ENCODE data around the gene RASGRF1. TPM values are rescaled to one million over a fixed set of nuclear protein-coding genes. Genes with fewer than 3 reads are reported as not detected.

The RASGRF1 gene
- total and polyA plus RNA-seq, 5 donors = 0.05 to 0.12 TPM; not detected in 3

GRCh38 chr15:78982736-78983135, 107.8 kb downstream of the RASGRF1 start:
- no peaks in the 10 kb centered on the region for H3K9me3 ChIP-seq (ENCODE audit: control insufficient read depth, low read length)
- no peaks in the 10 kb centered on the region for H3K4me1 ChIP-seq (ENCODE audit: control insufficient read depth, insufficient read depth, low read length)
- H3K27ac ChIP-seq (ENCODE audit: low read length) = no peak overlapping the region
- H3K27me3 ChIP-seq (ENCODE audit: control insufficient read depth, insufficient read depth) = no peaks in the 10 kb centered on the region
- DNase-seq = no peak
- ATAC-seq = no peak
- 66% methylated on average over 10 of the region's 10 CpGs for WGBS
- intact Hi-C loops (cut with DNase I) = no loop called here
- no peak overlapping the region for H3K4me3 ChIP-seq (ENCODE audit: low read length)

- no peak for DNase-seq
- WGBS = 92% methylated on average over 11 of the region's 11 CpGs
- no peak overlapping the region for H3K4me3 ChIP-seq (ENCODE audit: low read length)
Measured at GRCh38 chr15:78981532-78982313, 108.9 kb downstream of the RASGRF1 start.

GRCh38 chr15:78979456-78980320, 110.9 kb downstream of the RASGRF1 start:
- no peaks in the 10 kb centered on the region for H3K9me3 ChIP-seq (ENCODE audit: control insufficient read depth, low read length)
- DNase-seq (peak in 2 of 3 donors; percentile 38 to 68), ATAC-seq (peak; percentile 53 to 70)
- H3K4me3 ChIP-seq (ENCODE audit: low read length) = no peak overlapping the region
- no peak overlapping the region for H3K27ac ChIP-seq (ENCODE audit: low read length)
- no peaks in the 10 kb centered on the region for H3K27me3 ChIP-seq (ENCODE audit: control insufficient read depth, insufficient read depth)
- 54% methylated on average over 17 of the region's 17 CpGs for WGBS
- intact Hi-C loops (cut with DNase I) = loop anchor here in 2 of 4 donors (5.0 kb wide), 2 partner anchors 67 to 72 kb away; no protein-coding TSS in a partner anchor
- no peaks in the 10 kb centered on the region for H3K4me1 ChIP-seq (ENCODE audit: control insufficient read depth, insufficient read depth, low read length)

More at GRCh38 chr15:78981532-78982313, 108.9 kb downstream of the RASGRF1 start:
- Histone ChIP-seq H3K27me3 (ENCODE audit: control insufficient read depth, insufficient read depth) (no peaks in the 10 kb centered on the region), H3K4me1 (ENCODE audit: control insufficient read depth, insufficient read depth, low read length) (no peaks in the 10 kb centered on the region), H3K27ac (ENCODE audit: low read length) (no peak overlapping the region), H3K9me3 (ENCODE audit: control insufficient read depth, low read length) (no peaks in the 10 kb centered on the region)
- ATAC-seq = no peak
- intact Hi-C loops (cut with DNase I) = no loop called here

DNA sequence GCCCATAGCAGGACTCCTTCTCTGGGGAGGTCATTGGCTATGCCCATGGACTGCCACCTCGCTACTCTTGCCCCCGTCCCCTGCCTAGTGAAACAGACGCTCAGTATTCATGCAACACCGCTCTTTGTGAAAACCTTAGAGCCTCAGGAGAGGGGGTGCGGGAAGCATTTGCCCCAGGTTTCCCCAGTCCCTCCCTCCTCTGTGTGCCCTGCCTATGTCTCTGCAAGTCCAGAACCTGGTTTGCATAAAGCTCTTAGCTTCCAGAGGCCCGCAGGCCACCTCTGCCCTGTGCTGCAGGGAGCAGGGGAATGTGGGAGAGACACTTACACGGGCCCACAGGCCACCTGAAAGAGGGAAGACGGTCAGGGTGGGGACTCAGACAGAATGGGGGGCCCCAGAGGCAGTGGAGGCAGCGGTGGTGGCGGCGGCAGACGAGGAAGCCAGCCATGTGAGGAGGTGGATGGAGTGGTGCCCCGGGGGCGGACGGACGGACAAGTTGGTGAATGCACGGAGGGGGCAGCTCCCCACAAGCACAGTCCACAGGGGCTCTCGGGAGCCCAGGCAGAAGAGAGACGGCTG, 111.9 kb downstream of the RASGRF1 start:
- Histone ChIP-seq H3K27me3 (ENCODE audit: control insufficient read depth, insufficient read depth) (no peaks in the 10 kb centered on the region), H3K4me3 (ENCODE audit: low read length) (no peak overlapping the region), H3K27ac (ENCODE audit: low read length) (no peak overlapping the region), H3K4me1 (ENCODE audit: control insufficient read depth, insufficient read depth, low read length) (no peaks in the 10 kb centered on the region), H3K9me3 (ENCODE audit: control insufficient read depth, low read length) (no peaks in the 10 kb centered on the region)
- intact Hi-C loops (cut with DNase I) = loop anchor here in 2 of 4 donors (5.0 kb wide), 2 partner anchors 66 to 71 kb away; no protein-coding TSS in a partner anchor
- ATAC-seq (no peak), DNase-seq (no peak)
- 94% methylated on average over 19 of the region's 19 CpGs for WGBS

GRCh38 chr15:78977591-78978347, 112.8 kb downstream of the RASGRF1 start:
- no peak overlapping the region for H3K4me3 ChIP-seq (ENCODE audit: low read length)

DNA sequence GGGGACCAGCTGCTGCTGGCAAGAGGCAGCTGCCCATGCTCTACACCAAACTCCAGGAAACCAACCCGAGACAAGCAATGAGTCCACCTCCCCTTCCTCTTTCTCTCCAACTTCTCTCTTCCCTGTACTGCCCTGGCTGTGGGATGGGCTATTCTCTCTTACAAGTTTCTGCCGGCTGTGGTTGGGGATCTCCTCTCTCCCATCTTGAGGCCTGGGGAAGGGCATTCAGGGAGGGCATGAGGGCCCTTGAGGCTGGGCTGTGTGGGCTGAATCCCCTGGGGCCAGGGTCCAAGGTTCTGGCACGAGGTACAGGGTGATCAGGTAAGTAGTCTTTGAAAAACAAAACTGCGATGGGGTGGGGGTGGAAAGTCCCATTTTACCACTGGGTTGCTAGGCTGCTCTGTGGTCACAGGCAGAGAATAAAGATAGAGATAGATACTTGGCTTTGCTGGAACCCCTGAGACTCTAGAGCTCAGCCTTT, 113.4 kb downstream of the RASGRF1 start:
- H3K4me1 ChIP-seq (ENCODE audit: control insufficient read depth, insufficient read depth, low read length) = no peaks in the 10 kb centered on the region
- no peak overlapping the region for H3K4me3 ChIP-seq (ENCODE audit: low read length)
- no peaks in the 10 kb centered on the region for H3K9me3 ChIP-seq (ENCODE audit: control insufficient read depth, low read length)
- DNase-seq = no peak
- no peak overlapping the region for H3K27ac ChIP-seq (ENCODE audit: low read length)
- intact Hi-C loops (cut with DNase I) = loop anchor here in 2 of 4 donors (5.0 kb wide), 2 partner anchors 65 to 70 kb away; no protein-coding TSS in a partner anchor
- no peaks in the 10 kb centered on the region for H3K27me3 ChIP-seq (ENCODE audit: control insufficient read depth, insufficient read depth)
- WGBS = 59% methylated on average over 4 of the region's 4 CpGs
- peak in 1 of 2 donors; percentile 27 for ATAC-seq

More at GRCh38 chr15:78977591-78978347, 112.8 kb downstream of the RASGRF1 start:
- DNase-seq (no peak), ATAC-seq (no peak)
- no peaks in the 10 kb centered on the region for H3K4me1 ChIP-seq (ENCODE audit: control insufficient read depth, insufficient read depth, low read length)
- WGBS = 87% methylated on average over 10 of the region's 10 CpGs
- no peaks in the 10 kb centered on the region for H3K9me3 ChIP-seq (ENCODE audit: control insufficient read depth, low read length)
- H3K27me3 ChIP-seq (ENCODE audit: control insufficient read depth, insufficient read depth) = no peaks in the 10 kb centered on the region
- H3K27ac ChIP-seq (ENCODE audit: low read length) = no peak overlapping the region
- intact Hi-C loops (cut with DNase I) = loop anchor here in 2 of 4 donors (5.0 kb wide), 2 partner anchors 65 to 70 kb away; no protein-coding TSS in a partner anchor

- WGBS = 83% methylated on average over 7 of the region's 7 CpGs
- DNase-seq (no peak), ATAC-seq (no peak)
- Histone ChIP-seq H3K4me1 (ENCODE audit: control insufficient read depth, insufficient read depth, low read length) (no peaks in the 10 kb centered on the region), H3K27ac (ENCODE audit: low read length) (no peak overlapping the region), H3K9me3 (ENCODE audit: control insufficient read depth, low read length) (no peaks in the 10 kb centered on the region), H3K27me3 (ENCODE audit: control insufficient read depth, insufficient read depth) (no peaks in the 10 kb centered on the region), H3K4me3 (ENCODE audit: low read length) (no peak overlapping the region)
- intact Hi-C loops (cut with DNase I) = loop anchor here in 2 of 4 donors (5.0 kb wide), 2 partner anchors 64 to 69 kb away; no protein-coding TSS in a partner anchor
Measured at GRCh38 chr15:78976691-78977090, 113.9 kb downstream of the RASGRF1 start.

DNA sequence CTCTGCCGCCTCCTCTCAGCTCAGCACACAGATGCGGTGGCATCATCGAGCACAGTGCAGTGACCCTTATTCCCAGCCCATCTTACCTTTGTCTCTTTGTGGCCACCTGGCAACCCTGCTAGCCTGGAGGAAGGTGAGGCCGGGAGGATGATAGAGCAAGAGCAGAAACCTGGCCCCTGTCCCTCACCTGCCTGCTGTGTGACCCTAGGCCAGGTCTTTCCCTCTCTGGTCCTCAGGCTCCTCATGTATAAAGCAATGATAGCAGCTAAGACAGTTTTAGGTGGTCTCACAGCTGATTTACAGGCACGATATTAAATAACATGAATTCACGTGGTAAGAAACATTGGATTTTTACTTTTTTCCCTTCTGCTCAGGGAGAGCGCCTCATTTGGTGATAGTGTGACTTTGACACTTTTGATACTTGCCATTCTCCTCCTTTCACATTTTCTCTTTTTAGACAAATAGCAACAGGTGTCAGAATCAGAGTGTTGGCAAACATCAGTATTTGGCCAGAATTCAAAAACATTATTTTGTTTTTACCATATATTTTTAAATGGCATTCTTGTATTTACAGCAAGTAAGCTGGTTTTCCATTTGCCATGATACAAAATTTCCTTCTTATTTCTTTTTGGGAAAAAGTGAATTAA, 116.2 kb downstream of the RASGRF1 start:
- no peaks in the 10 kb centered on the region for H3K9me3 ChIP-seq (ENCODE audit: control insufficient read depth, low read length)
- intact Hi-C loops (cut with DNase I) = no loop called here
- H3K4me1 ChIP-seq (ENCODE audit: control insufficient read depth, insufficient read depth, low read length) = no peaks in the 10 kb centered on the region
- ATAC-seq (no peak), DNase-seq (no peak)
- H3K27me3 ChIP-seq (ENCODE audit: control insufficient read depth, insufficient read depth) = no peaks in the 10 kb centered on the region
- no peak overlapping the region for H3K27ac ChIP-seq (ENCODE audit: low read length)
- 95% methylated on average over 7 of the region's 7 CpGs for WGBS
- H3K4me3 ChIP-seq (ENCODE audit: low read length) = no peak overlapping the region

DNA sequence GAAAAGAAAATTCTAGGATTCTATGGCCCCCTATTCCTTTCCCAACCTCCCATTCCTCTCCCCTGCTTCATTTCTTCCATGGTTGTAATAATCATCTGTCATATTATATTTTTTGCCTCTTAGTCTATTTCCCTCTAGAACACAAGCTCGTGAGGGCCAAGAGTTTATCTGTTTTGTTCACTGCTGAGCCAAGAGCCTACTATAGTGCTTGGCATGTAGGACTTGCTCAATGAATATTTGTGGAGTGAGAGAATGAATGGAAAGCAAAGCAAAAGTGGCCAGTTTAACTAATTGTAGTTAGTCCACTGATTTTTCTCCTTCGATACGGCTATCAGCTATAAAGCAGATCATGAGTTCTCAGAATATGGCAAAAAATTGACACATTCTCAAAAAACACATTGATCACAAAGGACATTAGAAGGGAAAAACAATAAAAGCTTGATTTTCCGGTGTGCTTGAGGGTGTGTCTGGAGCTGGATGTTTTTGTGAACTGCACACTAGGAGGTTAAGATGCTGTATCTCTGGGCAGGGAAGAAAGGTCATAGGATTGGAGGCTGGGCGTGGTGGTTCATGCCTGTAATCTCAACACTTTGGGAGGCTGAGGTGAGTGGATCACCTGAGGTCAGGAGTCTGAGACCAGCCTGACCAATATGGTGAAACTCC, 120.8 kb downstream of the RASGRF1 start:
- intact Hi-C loops (cut with DNase I) = no loop called here
- 68% methylated on average over 5 of the region's 5 CpGs for WGBS
- Histone ChIP-seq H3K27ac (ENCODE audit: low read length) (no peak overlapping the region), H3K27me3 (ENCODE audit: control insufficient read depth, insufficient read depth) (no peaks in the 10 kb centered on the region), H3K4me1 (ENCODE audit: control insufficient read depth, insufficient read depth, low read length) (no peaks in the 10 kb centered on the region), H3K9me3 (ENCODE audit: control insufficient read depth, low read length) (no peaks in the 10 kb centered on the region), H3K4me3 (ENCODE audit: low read length) (no peak overlapping the region)
- ATAC-seq (peak; percentile 58 to 65), DNase-seq (no peak)

All from right cardiac atrium (tissue), 5 donors.